K562 (cell line): ENCODE data around the gene ATP9B. TPM values are rescaled to one million over a fixed set of nuclear protein-coding genes. Genes with fewer than 3 reads are reported as not detected.
A peak's percentile ranks its signal among the peaks of the same experiment; 100 is the strongest.

Experiments used
- EGR1 ChIP-seq: fragments of 450-650 bp; conservative IDR thresholded peaks from 2 replicates; pipeline ENCODE4 v1.6.1; 2017; ENCODE audit warnings: mild to moderate bottlenecking
- FOS ChIP-seq: IDR thresholded peaks from 3 replicates; pipeline ENCODE4 v1.6.1; 2011; ENCODE audit not compliant: insufficient read length; ENCODE audit errors: extremely low read depth
- FOSL1 ChIP-seq: fragments of 200-800 bp; sonication (Bioruptor generic); conservative IDR thresholded peaks from 2 replicates; pipeline ENCODE4 v1.6.1; 2016; ENCODE audit warnings: missing genetic modification characterization, missing compliant biosample characterization
- GATAD2B ChIP-seq: fragments of 450-650 bp; IDR thresholded peaks from 2 replicates; pipeline ENCODE4 v1.6.1; 2017; ENCODE audit warnings: mild to moderate bottlenecking, borderline replicate concordance
- GTF2A2 ChIP-seq: IDR thresholded peaks from 2 replicates; pipeline ENCODE4 v1.6.1; 2016; ENCODE audit warnings: mild to moderate bottlenecking, missing genetic modification characterization, missing compliant biosample characterization
- HCFC1 ChIP-seq: IDR thresholded peaks from 2 replicates; pipeline ENCODE4 v1.6.1; 2012; ENCODE audit warnings: low read depth, low read length, improper control_type of control experiment
- MAFK ChIP-seq: IDR thresholded peaks from 2 replicates; pipeline ENCODE4 v1.6.1; 2011; ENCODE audit warnings: low read length, improper control_type of control experiment
- MED1 ChIP-seq: sonication (generic); formaldehyde crosslinking; IDR thresholded peaks from 2 replicates; pipeline ENCODE4 v1.8.1; 2023; ENCODE audit warnings: missing genetic modification reagents, borderline replicate concordance
- NCOA2 ChIP-seq, 2 experiments: fragments of 450-650 bp; IDR thresholded peaks; 2 replicates each; pipeline ENCODE4 v1.6.1; 2018; ENCODE audit warnings: mild to moderate bottlenecking in 2 of 2, moderate library complexity in 1 of 2; ENCODE audit not compliant: partially characterized antibody in 2 of 2
- NCOA6 ChIP-seq: fragments of 450-650 bp; IDR thresholded peaks from 2 replicates; pipeline ENCODE4 v1.6.1; 2017; ENCODE audit warnings: mild to moderate bottlenecking
- POLR2H ChIP-seq: IDR thresholded peaks from 2 replicates; pipeline ENCODE4 v1.6.1; 2016; ENCODE audit warnings: missing genetic modification characterization, low read depth, mild to moderate bottlenecking, control low read depth, missing compliant biosample characterization, moderate library complexity
- RBBP5 ChIP-seq: fragments of 200-600 bp; sonication (generic); IDR thresholded peaks from 2 replicates; pipeline ENCODE4 v1.6.1; 2012; ENCODE audit warnings: borderline replicate concordance, mild to moderate bottlenecking, low read length, control low read depth, inconsistent platforms; ENCODE audit not compliant: insufficient read depth, poor library complexity, severe bottlenecking
- SMAD1 ChIP-seq: fragments of 150-350 bp; IDR thresholded peaks from 2 replicates; pipeline ENCODE4 v1.6.1; 2014; ENCODE audit warnings: low read length, low read depth; ENCODE audit not compliant: partially characterized antibody
- SP2 ChIP-seq: IDR thresholded peaks from 2 replicates; pipeline ENCODE4 v1.6.1; 2011; ENCODE audit warnings: mild to moderate bottlenecking, low read depth, low read length, moderate library complexity; ENCODE audit not compliant: poor library complexity, severe bottlenecking; ENCODE audit errors: extremely low read depth
- SPI1 ChIP-seq: IDR thresholded peaks from 2 replicates; pipeline ENCODE4 v1.6.1; 2011; ENCODE audit warnings: low read depth, low read length, control low read depth, borderline replicate concordance
- SREBF1 ChIP-seq: fragments of 150-350 bp; IDR thresholded peaks from 2 replicates; pipeline ENCODE4 v1.6.1; 2014; ENCODE audit warnings: antibody characterized with exemption, low read depth, low read length, borderline replicate concordance
- SRSF7 ChIP-seq: fragments of 200-400 bp; formaldehyde crosslinking; optimal IDR thresholded peaks from 2 replicates; pipeline ENCODE3; 2017; ENCODE audit warnings: mild to moderate bottlenecking, low read depth, low read length
- TRIM28 ChIP-seq: fragments of 450-650 bp; IDR thresholded peaks from 2 replicates; pipeline ENCODE4 v1.6.1; 2017
- U2AF2 ChIP-seq: fragments of 200-400 bp; formaldehyde crosslinking; optimal IDR thresholded peaks from 2 replicates; pipeline ENCODE3; 2017; ENCODE audit warnings: low read depth, mild to moderate bottlenecking, low read length
- YY1 ChIP-seq, 3 experiments: IDR thresholded peaks; 2 replicates each; pipeline ENCODE4 v1.6.1; 2011; ENCODE audit warnings: low read length in 2 of 3, mild to moderate bottlenecking in 2 of 3, moderate library complexity in 2 of 3, borderline replicate concordance in 1 of 3, control low read depth in 1 of 3, low read depth in 1 of 3; ENCODE audit not compliant: insufficient read depth in 3 of 3, insufficient replicate concordance in 2 of 3, control insufficient read depth in 1 of 3, insufficient read length in 1 of 3; ENCODE audit errors: extremely low read depth in 1 of 3
- ZBTB43 ChIP-seq: sonication (generic); formaldehyde crosslinking; IDR thresholded peaks from 2 replicates; pipeline ENCODE4 v1.8.0; 2023; ENCODE audit warnings: mild to moderate bottlenecking, missing genetic modification reagents
- ZC3H4 ChIP-seq: sonication (generic); formaldehyde crosslinking; IDR thresholded peaks from 2 replicates; pipeline ENCODE4 v1.9.0; 2021; ENCODE audit warnings: missing genetic modification reagents, borderline replicate concordance
- ZKSCAN8 ChIP-seq: fragments of 200-800 bp; sonication (Bioruptor generic); IDR thresholded peaks from 2 replicates; pipeline ENCODE4 v1.6.1; 2016; ENCODE audit warnings: missing genetic modification characterization, missing compliant biosample characterization
- ZNF408 ChIP-seq: fragments of 250-450 bp; sonication (Bioruptor Pico); IDR thresholded peaks from 2 replicates; pipeline ENCODE4 v1.4.0; 2020; ENCODE audit warnings: low read depth, mild to moderate bottlenecking, moderate library complexity
- polyA plus RNA-seq, 8 experiments: library from polyadenylated mRNA; depleted of rRNA in 4 of 8; stranded (reverse) in 5 of 8; unstranded in 3 of 8; fragments of >200 nt; fragmentation: Nextera tagmentation in 2 of 8; fragmentation: Illumina TruSeq in 1 of 8; extraction: Ambion mirVana in 2 of 8; extraction: Trizol in 1 of 8; gene quantifications; 2 replicates each; pipeline versions ENCODE4 v1.2.1 to v1.2.3, GENCODE V29; 2011 to 2014; ENCODE audit warnings: inconsistent platforms in 1 of 8, missing spikeins in 1 of 8
- total RNA-seq, 7 experiments: library from RNA; depleted of rRNA in 6 of 7; stranded (reverse); fragments of >200 nt in 6 of 7; fragmentation: Illumina TruSeq in 2 of 7; extraction: Trizol in 2 of 7; gene quantifications; 2 replicates each; pipeline versions ENCODE4 v1.2.1 to v1.2.3, GENCODE V29; 2011 to 2021; ENCODE audit warnings: low replicate concordance in 1 of 7
- TF ChIP-seq, protein P1 (sequence below): fragments of 200-800 bp; sonication (Bioruptor generic); IDR thresholded peaks from 2 replicates; pipeline ENCODE4 v1.6.1; 2017; ENCODE audit warnings: missing genetic modification characterization, missing compliant biosample characterization
- TF ChIP-seq, protein P2 (sequence below), 2 experiments: fragments of 450-650 bp; conservative IDR thresholded peaks; 2 replicates each; pipeline ENCODE4 v1.6.1; 2017; ENCODE audit warnings: mild to moderate bottlenecking in 2 of 2, moderate library complexity in 2 of 2

ATP9B gene
- total and polyA plus RNA-seq, 9 of the 15 experiments (the other 6 are each of a cell fraction or from before 2014, with no cell fraction given), result 0.66 to 13.2 (median 7.9) TPM

DNA sequence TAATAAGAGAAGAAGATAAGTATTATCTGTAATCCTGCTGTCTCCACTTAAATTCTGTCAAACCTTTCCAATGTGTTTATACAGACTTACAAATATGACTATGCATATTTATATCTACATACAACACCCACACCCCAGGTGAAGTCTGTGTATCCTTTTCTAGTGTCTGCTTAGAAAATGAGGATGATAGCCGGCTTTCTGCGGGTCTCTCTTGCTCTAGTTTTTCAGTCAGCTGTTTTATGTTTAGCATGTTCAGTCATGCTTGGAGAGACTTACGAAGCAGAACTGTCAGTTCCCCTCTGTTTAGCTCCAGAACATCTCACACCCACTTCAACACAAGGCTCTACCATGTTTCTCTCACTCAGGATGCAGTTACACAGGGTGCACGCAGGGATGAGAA, 189.3 kb downstream of the ATP9B start (continued):
- TF ChIP-seq, protein P1, sequence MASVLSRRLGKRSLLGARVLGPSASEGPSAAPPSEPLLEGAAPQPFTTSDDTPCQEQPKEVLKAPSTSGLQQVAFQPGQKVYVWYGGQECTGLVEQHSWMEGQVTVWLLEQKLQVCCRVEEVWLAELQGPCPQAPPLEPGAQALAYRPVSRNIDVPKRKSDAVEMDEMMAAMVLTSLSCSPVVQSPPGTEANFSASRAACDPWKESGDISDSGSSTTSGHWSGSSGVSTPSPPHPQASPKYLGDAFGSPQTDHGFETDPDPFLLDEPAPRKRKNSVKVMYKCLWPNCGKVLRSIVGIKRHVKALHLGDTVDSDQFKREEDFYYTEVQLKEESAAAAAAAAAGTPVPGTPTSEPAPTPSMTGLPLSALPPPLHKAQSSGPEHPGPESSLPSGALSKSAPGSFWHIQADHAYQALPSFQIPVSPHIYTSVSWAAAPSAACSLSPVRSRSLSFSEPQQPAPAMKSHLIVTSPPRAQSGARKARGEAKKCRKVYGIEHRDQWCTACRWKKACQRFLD (CRISPR knock-in tag), result no peak
- TF ChIP-seq SMAD1 (no peak), ZNF408 (CRISPR knock-in tag) (no peak), MAFK (no peak; the same call in 1 of the 2 replicates), TRIM28 (no peak), NCOA6 (no peak), U2AF2 (no peak), NCOA2 (IDR thresholded peaks at IDR 0.05; ENCODE audit: partially characterized antibody in 2 of 2) (no peak), SREBF1 (no peak), HCFC1 (no peak), ZBTB43 (no peak), FOSL1 (tag) (no peak), POLR2H (tag) (no peak), GATAD2B (no peak), GTF2A2 (tag) (no peak), EGR1 (0 out of 2 replicates have a peak, but pooled peaks have one; percentile 18), YY1 (IDR thresholded peaks at IDR 0.05; ENCODE audit: borderline replicate concordance in 1 of 3, control insufficient read depth in 1 of 3, extremely low read depth in 1 of 3, insufficient read depth in 3 of 3, insufficient read length in 1 of 3, insufficient replicate concordance in 2 of 3, low read depth in 1 of 3, low read length in 2 of 3) (no peak), FOS (no peak), SRSF7 (no peak), RBBP5 (no peak), SPI1 (no peak), ZC3H4 (CRISPR knock-in tag) (no peak), MED1 (no peak), SP2 (no peak), ZKSCAN8 (CRISPR knock-in tag) (no peak)
- TF ChIP-seq, protein P2, sequence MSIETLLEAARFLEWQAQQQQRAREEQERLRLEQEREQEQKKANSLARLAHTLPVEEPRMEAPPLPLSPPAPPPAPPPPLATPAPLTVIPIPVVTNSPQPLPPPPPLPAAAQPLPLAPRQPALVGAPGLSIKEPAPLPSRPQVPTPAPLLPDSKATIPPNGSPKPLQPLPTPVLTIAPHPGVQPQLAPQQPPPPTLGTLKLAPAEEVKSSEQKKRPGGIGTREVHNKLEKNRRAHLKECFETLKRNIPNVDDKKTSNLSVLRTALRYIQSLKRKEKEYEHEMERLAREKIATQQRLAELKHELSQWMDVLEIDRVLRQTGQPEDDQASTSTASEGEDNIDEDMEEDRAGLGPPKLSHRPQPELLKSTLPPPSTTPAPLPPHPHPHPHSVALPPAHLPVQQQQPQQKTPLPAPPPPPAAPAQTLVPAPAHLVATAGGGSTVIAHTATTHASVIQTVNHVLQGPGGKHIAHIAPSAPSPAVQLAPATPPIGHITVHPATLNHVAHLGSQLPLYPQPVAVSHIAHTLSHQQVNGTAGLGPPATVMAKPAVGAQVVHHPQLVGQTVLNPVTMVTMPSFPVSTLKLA (conservative IDR thresholded peaks at IDR 0.05), result 0 out of 4 replicates have a peak, but pooled peaks of 1 of the 2 experiments have one; percentile 38
